Measurements from ENCODE around the gene RFX8.
"Not testable (repeated sequence)": the region's sequence is repeated elsewhere in the genome, so short reads cannot be mapped to it uniquely, and the experiment has no call there.

RFX8 gene

GRCh38 chr2:101440127-101440738 lies 34.7 kb downstream of the RFX8 start:
- Histone ChIP-seq H3K9ac (ENCODE audit: low read length) (no peak overlapping the region), H3K9me3 (ENCODE audit: control insufficient read depth, insufficient read depth, low read depth, low read length) (peaks cover 4% of the 10 kb centered on the region; the same call in 1 of the 2 replicates), H3K4me3 (ENCODE audit: low read depth, low read length) (no peak overlapping the region), H3K36me3 (ENCODE audit: control insufficient read depth, insufficient read depth, low read length) (no peaks in the 10 kb centered on the region), H3K4me1 (ENCODE audit: control insufficient read depth, insufficient read depth, low read length) (peaks cover 4% of the 10 kb centered on the region), H3K27ac (ENCODE audit: low read depth, low read length) (no peak overlapping the region), H3K27me3 (ENCODE audit: control insufficient read depth, insufficient read depth, low read length) (no peaks in the 10 kb centered on the region)

DNA sequence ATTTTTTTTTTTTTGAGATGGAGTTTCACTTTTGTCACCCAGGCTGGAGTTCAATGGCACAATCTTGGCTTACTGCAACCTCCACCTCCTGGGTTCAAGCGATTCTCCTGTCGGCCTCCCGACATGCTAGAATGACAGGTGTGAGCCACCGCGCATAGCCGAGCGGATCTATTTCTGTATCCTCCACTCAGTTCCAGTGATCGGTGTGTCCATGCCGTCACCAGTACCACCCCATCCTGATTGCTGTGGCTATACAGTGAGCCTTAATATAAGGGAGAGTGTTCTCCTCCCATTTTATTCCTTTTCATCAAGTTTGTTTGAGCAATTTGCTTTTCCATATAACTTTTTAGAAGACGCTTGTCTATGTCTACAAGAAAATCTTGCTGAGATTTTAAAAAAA lies 35.2 kb downstream of the RFX8 start:
- Histone ChIP-seq H3K4me3 (ENCODE audit: low read depth, low read length) (no peak overlapping the region), H3K4me1 (ENCODE audit: control insufficient read depth, insufficient read depth, low read length) (peaks cover 9% of the 10 kb centered on the region), H3K9me3 (ENCODE audit: control insufficient read depth, insufficient read depth, low read depth, low read length) (peaks cover 1% of the 10 kb centered on the region; the same call in 1 of the 2 replicates), H3K36me3 (ENCODE audit: control insufficient read depth, insufficient read depth, low read length) (no peaks in the 10 kb centered on the region), H3K27ac (ENCODE audit: low read depth, low read length) (no peak overlapping the region), H3K9ac (ENCODE audit: low read length) (no peak overlapping the region), H3K27me3 (ENCODE audit: control insufficient read depth, insufficient read depth, low read length) (no peaks in the 10 kb centered on the region)

DNA sequence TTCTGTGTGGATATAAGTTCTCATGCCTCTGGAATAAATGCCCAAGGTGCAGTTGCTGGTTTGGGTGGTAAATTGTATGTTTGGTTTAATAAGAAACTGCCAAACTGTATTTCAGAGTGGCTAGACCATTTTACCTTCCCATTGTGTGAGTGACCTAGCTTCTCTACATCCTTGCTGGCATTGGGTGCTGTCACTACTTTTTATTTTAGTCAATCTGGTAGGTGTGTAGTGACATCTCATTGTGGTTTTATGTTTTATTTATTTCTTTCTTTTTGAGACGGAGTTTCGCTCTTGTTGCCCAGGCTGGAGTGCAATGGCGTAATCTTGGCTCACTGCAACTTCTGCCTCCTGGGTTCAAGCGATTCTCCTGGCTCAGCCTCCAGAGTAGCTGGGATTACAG lies 36.4 kb downstream of the RFX8 start:
- not testable (repeated sequence) for H3K36me3 ChIP-seq (ENCODE audit: control insufficient read depth, insufficient read depth, low read length); H3K9ac ChIP-seq (ENCODE audit: low read length); H3K27ac ChIP-seq (ENCODE audit: low read depth, low read length); H3K9me3 ChIP-seq (ENCODE audit: control insufficient read depth, insufficient read depth, low read depth, low read length); H3K27me3 ChIP-seq (ENCODE audit: control insufficient read depth, insufficient read depth, low read length); H3K4me3 ChIP-seq (ENCODE audit: low read depth, low read length)
- H3K4me1 ChIP-seq (ENCODE audit: control insufficient read depth, insufficient read depth, low read length): peaks cover 12% of the 10 kb centered on the region

- H3K27ac ChIP-seq (ENCODE audit: low read depth, low read length): no peak overlapping the region
- H3K4me1 ChIP-seq (ENCODE audit: control insufficient read depth, insufficient read depth, low read length): peaks cover 12% of the 10 kb centered on the region
- H3K4me3 ChIP-seq (ENCODE audit: low read depth, low read length): no peak overlapping the region
- no peaks in the 10 kb centered on the region for H3K27me3 ChIP-seq (ENCODE audit: control insufficient read depth, insufficient read depth, low read length)
- H3K9ac ChIP-seq (ENCODE audit: low read length): peak overlapping the region; percentile 44
- H3K36me3 ChIP-seq (ENCODE audit: control insufficient read depth, insufficient read depth, low read length): no peaks in the 10 kb centered on the region
- H3K9me3 ChIP-seq (ENCODE audit: control insufficient read depth, insufficient read depth, low read depth, low read length): no peaks in the 10 kb centered on the region
Measured at GRCh38 chr2:101435001-101435862, 39.7 kb downstream of the RFX8 start.

GRCh38 chr2:101433465-101433864 lies 41.4 kb downstream of the RFX8 start:
- Histone ChIP-seq H3K27me3 (ENCODE audit: control insufficient read depth, insufficient read depth, low read length) (no peaks in the 10 kb centered on the region), H3K27ac (ENCODE audit: low read depth, low read length) (no peak overlapping the region), H3K4me3 (ENCODE audit: low read depth, low read length) (no peak overlapping the region), H3K36me3 (ENCODE audit: control insufficient read depth, insufficient read depth, low read length) (no peaks in the 10 kb centered on the region), H3K9me3 (ENCODE audit: control insufficient read depth, insufficient read depth, low read depth, low read length) (no peaks in the 10 kb centered on the region), H3K9ac (ENCODE audit: low read length) (no peak overlapping the region), H3K4me1 (ENCODE audit: control insufficient read depth, insufficient read depth, low read length) (peaks cover 12% of the 10 kb centered on the region)

GRCh38 chr2:101432411-101433181 lies 42.3 kb downstream of the RFX8 start:
- Histone ChIP-seq H3K4me3 (ENCODE audit: low read depth, low read length) (no peak overlapping the region), H3K27ac (ENCODE audit: low read depth, low read length) (no peak overlapping the region), H3K27me3 (ENCODE audit: control insufficient read depth, insufficient read depth, low read length) (no peaks in the 10 kb centered on the region), H3K9me3 (ENCODE audit: control insufficient read depth, insufficient read depth, low read depth, low read length) (no peaks in the 10 kb centered on the region), H3K9ac (ENCODE audit: low read length) (no peak overlapping the region), H3K4me1 (ENCODE audit: control insufficient read depth, insufficient read depth, low read length) (peaks cover 12% of the 10 kb centered on the region), H3K36me3 (ENCODE audit: control insufficient read depth, insufficient read depth, low read length) (no peaks in the 10 kb centered on the region)

DNA sequence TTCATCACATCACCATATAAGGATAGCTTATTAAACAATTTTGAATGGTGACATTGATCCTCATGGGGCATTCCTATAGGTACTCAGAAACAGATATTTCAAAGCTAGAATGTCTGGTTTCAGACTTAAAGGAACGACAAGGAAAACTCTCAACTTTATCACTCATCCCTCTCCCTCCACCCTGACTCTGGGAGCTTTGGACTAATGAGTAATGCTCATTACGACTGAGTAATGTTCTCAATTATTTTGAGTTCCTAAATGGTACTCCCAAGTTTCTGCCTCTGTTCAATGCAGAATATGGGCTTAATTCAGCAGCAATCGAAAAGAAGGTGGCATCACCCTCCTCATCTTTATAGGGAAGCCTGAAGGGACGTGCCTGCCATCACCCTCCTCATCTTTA lies 43.4 kb downstream of the RFX8 start:
- H3K27ac ChIP-seq (ENCODE audit: low read depth, low read length): no peak overlapping the region
- no peaks in the 10 kb centered on the region for H3K9me3 ChIP-seq (ENCODE audit: control insufficient read depth, insufficient read depth, low read depth, low read length)
- H3K36me3 ChIP-seq (ENCODE audit: control insufficient read depth, insufficient read depth, low read length): no peaks in the 10 kb centered on the region
- no peak overlapping the region for H3K9ac ChIP-seq (ENCODE audit: low read length)
- H3K4me3 ChIP-seq (ENCODE audit: low read depth, low read length): no peak overlapping the region
- H3K27me3 ChIP-seq (ENCODE audit: control insufficient read depth, insufficient read depth, low read length): no peaks in the 10 kb centered on the region
- H3K4me1 ChIP-seq (ENCODE audit: control insufficient read depth, insufficient read depth, low read length): peaks cover 12% of the 10 kb centered on the region

DNA sequence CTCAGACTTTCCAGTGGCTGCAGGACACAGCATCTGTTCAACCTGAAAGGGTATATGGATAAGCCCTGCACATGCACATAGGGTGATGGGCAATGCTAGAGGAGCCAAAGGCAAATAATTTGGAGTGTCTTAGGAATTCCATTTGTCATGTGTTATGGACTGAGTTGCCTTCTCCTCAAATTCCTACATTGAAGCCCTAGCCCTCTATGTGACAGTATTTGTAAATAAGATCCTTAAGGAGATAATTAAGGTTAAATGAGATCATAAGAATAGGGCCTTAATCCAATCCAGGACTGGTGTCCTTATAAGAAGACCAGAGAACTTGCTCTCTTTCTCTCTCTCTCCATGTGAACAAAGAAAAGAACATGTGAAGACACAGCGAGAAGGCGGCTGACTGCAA lies 44.8 kb downstream of the RFX8 start:
- H3K27ac ChIP-seq (ENCODE audit: low read depth, low read length): no peak overlapping the region
- H3K27me3 ChIP-seq (ENCODE audit: control insufficient read depth, insufficient read depth, low read length): no peaks in the 10 kb centered on the region
- H3K36me3 ChIP-seq (ENCODE audit: control insufficient read depth, insufficient read depth, low read length): no peaks in the 10 kb centered on the region
- no peaks in the 10 kb centered on the region for H3K9me3 ChIP-seq (ENCODE audit: control insufficient read depth, insufficient read depth, low read depth, low read length)
- H3K4me1 ChIP-seq (ENCODE audit: control insufficient read depth, insufficient read depth, low read length): peaks cover 7% of the 10 kb centered on the region
- H3K9ac ChIP-seq (ENCODE audit: low read length): no peak overlapping the region
- no peak overlapping the region for H3K4me3 ChIP-seq (ENCODE audit: low read depth, low read length)

DNA sequence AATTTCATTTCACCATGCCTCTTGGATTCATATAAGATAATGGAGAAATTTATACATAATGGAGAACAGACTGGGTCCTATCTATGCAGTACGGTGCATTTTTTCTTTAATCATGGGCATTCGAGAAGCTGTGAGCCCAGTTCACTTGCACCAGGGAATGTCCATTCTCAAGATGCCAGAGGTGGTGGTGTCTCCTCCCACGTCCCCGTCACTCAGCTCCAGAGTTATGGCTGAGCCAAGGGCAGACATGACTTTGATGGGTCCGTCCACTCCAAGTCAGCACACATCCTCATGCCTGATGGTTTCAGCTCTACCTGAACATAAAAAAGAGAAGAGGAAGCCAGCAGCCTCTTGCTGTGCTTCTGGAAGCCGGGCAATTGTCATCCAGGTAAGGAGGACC lies 45.5 kb downstream of the RFX8 start:
- no peaks in the 10 kb centered on the region for H3K27me3 ChIP-seq (ENCODE audit: control insufficient read depth, insufficient read depth, low read length)

GRCh38 chr2:101428422-101429176 lies 46.3 kb downstream of the RFX8 start:
- Histone ChIP-seq H3K27ac (ENCODE audit: low read depth, low read length) (no peak overlapping the region), H3K27me3 (ENCODE audit: control insufficient read depth, insufficient read depth, low read length) (no peaks in the 10 kb centered on the region), H3K9ac (ENCODE audit: low read length) (no peak overlapping the region), H3K36me3 (ENCODE audit: control insufficient read depth, insufficient read depth, low read length) (no peaks in the 10 kb centered on the region), H3K9me3 (ENCODE audit: control insufficient read depth, insufficient read depth, low read depth, low read length) (no peaks in the 10 kb centered on the region), H3K4me1 (ENCODE audit: control insufficient read depth, insufficient read depth, low read length) (no peaks in the 10 kb centered on the region), H3K4me3 (ENCODE audit: low read depth, low read length) (no peak overlapping the region)

More for the DNA sequence above, 45.5 kb downstream of the RFX8 start:
- Histone ChIP-seq H3K4me3 (ENCODE audit: low read depth, low read length) (no peak overlapping the region), H3K9me3 (ENCODE audit: control insufficient read depth, insufficient read depth, low read depth, low read length) (no peaks in the 10 kb centered on the region), H3K27ac (ENCODE audit: low read depth, low read length) (no peak overlapping the region), H3K36me3 (ENCODE audit: control insufficient read depth, insufficient read depth, low read length) (no peaks in the 10 kb centered on the region), H3K4me1 (ENCODE audit: control insufficient read depth, insufficient read depth, low read length) (0 out of 2 replicates have a peak, but pooled peaks cover under 1% of the 10 kb centered on the region), H3K9ac (ENCODE audit: low read length) (no peak overlapping the region)

Measured in HUES6 (cell line).